Left ventricle myocardium inferior (tissue), 1 donor: Measurements from ENCODE around the gene ADCY10. TPM values are rescaled to one million over a fixed set of nuclear protein-coding genes. Genes with fewer than 3 reads are reported as not detected.
"Not testable (repeated sequence)": the region's sequence is repeated elsewhere in the genome, so short reads cannot be mapped to it uniquely, and the experiment has no call there.

Experiments used
- DNase-seq: peaks from one replicate; pipeline ENCODE4 v3.0.0-alpha.2; 2020
- H3K27ac ChIP-seq: fragments of 200-600 bp; replicated peaks from 2 replicates; pipeline ENCODE4 v1.8.0; 2021
- H3K27me3 ChIP-seq: fragments of 200-600 bp; 2 replicates; pipeline ENCODE4 v1.8.0; 2021; ENCODE audit warnings: low read depth
- H3K36me3 ChIP-seq: fragments of 200-600 bp; 2 replicates; pipeline ENCODE4 v1.8.0; 2021
- H3K4me1 ChIP-seq: fragments of 200-600 bp; 2 replicates; pipeline ENCODE4 v1.8.0; 2021
- H3K4me3 ChIP-seq: fragments of 200-600 bp; 2 replicates; pipeline ENCODE4 v1.8.0; 2021; ENCODE audit warnings: mild to moderate bottlenecking, moderate library complexity
- H3K9me3 ChIP-seq: fragments of 200-600 bp; replicated peaks from 2 replicates; pipeline ENCODE4 v1.8.0; 2021
- CTCF ChIP-seq: fragments of 200-600 bp; IDR thresholded peaks from 2 replicates; pipeline ENCODE4 v1.8.0; 2021; ENCODE audit warnings: antibody characterized with exemption, mild to moderate bottlenecking, borderline replicate concordance
- intact Hi-C: fragments of 100-400 bp; cut with micrococcal nuclease; formaldehyde crosslinking; loops from one replicate; pipeline ENCODE4 v1.11.0; 2022
- total RNA-seq: library from RNA; stranded (reverse); fragmentation: NEBNext Ultra II Directional; extraction: Animal tissue kit (Norgen Biotek cat#: 25700); gene quantifications from one replicate; pipeline ENCODE4 v1.2.1, GENCODE V29; 2021
- donor health status: DM: no; HTN: yes; CAD: no; lungs with severe emphysema.

The ADCY10 gene
- total RNA-seq, 1 donor from 2014 or later: 0.22 TPM

GRCh38 chr1:167812972-167813371 lies 101.0 kb downstream of the ADCY10 start:
- no peak for TF ChIP-seq CTCF
- H3K27ac ChIP-seq: no peak overlapping the region
- intact Hi-C loops: no loop called here

GRCh38 chr1:167808690-167809089 lies 105.2 kb downstream of the ADCY10 start:
- intact Hi-C loops: loop anchor here (10.0 kb wide), 1 partner anchor 204 kb away; no protein-coding TSS in a partner anchor
- H3K27ac ChIP-seq: no peak overlapping the region

More at GRCh38 chr1:167812972-167813371, 101.0 kb downstream of the ADCY10 start:
- H3K4me3 ChIP-seq: no peak overlapping the region
- no peaks in the 10 kb centered on the region for H3K36me3 ChIP-seq
- peaks cover 31% of the 10 kb centered on the region for H3K9me3 ChIP-seq
- no peak for DNase-seq
- H3K4me1 ChIP-seq: no peaks in the 10 kb centered on the region
- H3K27me3 ChIP-seq: no peaks in the 10 kb centered on the region

GRCh38 chr1:167808104-167808503 lies 105.8 kb downstream of the ADCY10 start:
- Histone ChIP-seq H3K4me1 (peaks cover 4% of the 10 kb centered on the region), H3K36me3 (no peaks in the 10 kb centered on the region), H3K27me3 (no peaks in the 10 kb centered on the region), H3K4me3 (no peak overlapping the region), H3K27ac (no peak overlapping the region), H3K9me3 (peaks cover 8% of the 10 kb centered on the region)
- TF ChIP-seq CTCF: no peak
- DNase-seq: no peak
- intact Hi-C loops: loop anchor here (10.0 kb wide), 1 partner anchor 203 kb away; no protein-coding TSS in a partner anchor

More at GRCh38 chr1:167808690-167809089, 105.2 kb downstream of the ADCY10 start:
- no peak for TF ChIP-seq CTCF
- Histone ChIP-seq H3K4me3 (no peak overlapping the region), H3K36me3 (no peaks in the 10 kb centered on the region), H3K4me1 (no peaks in the 10 kb centered on the region), H3K27me3 (no peaks in the 10 kb centered on the region), H3K9me3 (peaks cover 14% of the 10 kb centered on the region)
- no peak for DNase-seq

- H3K36me3 ChIP-seq, H3K27ac ChIP-seq, H3K4me3 ChIP-seq, H3K27me3 ChIP-seq, H3K9me3 ChIP-seq, H3K4me1 ChIP-seq, DNase-seq: not testable (repeated sequence)
- intact Hi-C loops: loop anchor here (10.0 kb wide), 1 partner anchor 202 kb away; no protein-coding TSS in a partner anchor
Observed at GRCh38 chr1:167806676-167807075, 107.3 kb downstream of the ADCY10 start.

- intact Hi-C loops: loop anchor here (10.0 kb wide), 1 partner anchor 201 kb away; no protein-coding TSS in a partner anchor
- H3K36me3 ChIP-seq, H3K27me3 ChIP-seq: not testable (repeated sequence)
Observed at GRCh38 chr1:167806235-167806634, 107.7 kb downstream of the ADCY10 start.

GRCh38 chr1:167805041-167805556 lies 108.8 kb downstream of the ADCY10 start:
- Histone ChIP-seq H3K27me3 (no peaks in the 10 kb centered on the region), H3K27ac (no peak overlapping the region), H3K4me3 (no peak overlapping the region), H3K36me3 (no peaks in the 10 kb centered on the region), H3K9me3 (no peaks in the 10 kb centered on the region), H3K4me1 (peaks cover 6% of the 10 kb centered on the region)
- TF ChIP-seq CTCF: no peak
- intact Hi-C loops: loop anchor here (10.0 kb wide), 1 partner anchor 200 kb away; no protein-coding TSS in a partner anchor
- DNase-seq: no peak

More at GRCh38 chr1:167806235-167806634, 107.7 kb downstream of the ADCY10 start:
- H3K4me3 ChIP-seq, H3K27ac ChIP-seq, H3K9me3 ChIP-seq, DNase-seq, H3K4me1 ChIP-seq: not testable (repeated sequence)
